Memory B cell (primary cell): ENCODE measurements around the gene RXFP2.

Experiments
- ATAC-seq: fragments of 150-1000 bp; cut with Tn5 transposase; 2 replicates; pipeline ENCODE4 v1.10.0; 2021; ENCODE audit warnings: low read depth, mild to moderate bottlenecking, moderate library complexity
- DNase-seq, 2 donors: peaks; one replicate each; pipeline ENCODE4 v3.0.0; 2022; ENCODE audit warnings: low spot score in 2 of 2
- H3K27ac Mint-ChIP-seq: one replicate; pipeline ENCODE4 v1.8.0; 2022; ENCODE audit warnings: mild to moderate bottlenecking, moderate library complexity, mixed read lengths
- H3K27me3 Mint-ChIP-seq: one replicate; pipeline ENCODE4 v1.8.0; 2022; ENCODE audit warnings: mixed read lengths
- H3K36me3 Mint-ChIP-seq: one replicate; pipeline ENCODE4 v1.8.0; 2022; ENCODE audit warnings: mild to moderate bottlenecking, mixed read lengths
- H3K4me1 Mint-ChIP-seq: one replicate; pipeline ENCODE4 v1.8.0; 2022; ENCODE audit warnings: mixed read lengths
- H3K4me3 Mint-ChIP-seq: one replicate; pipeline ENCODE4 v1.8.0; 2022; ENCODE audit warnings: mild to moderate bottlenecking, moderate library complexity, mixed read lengths
- H3K9me3 Mint-ChIP-seq: one replicate; pipeline ENCODE4 v1.8.0; 2022; ENCODE audit warnings: mixed read lengths

The RXFP2 gene

GRCh38 chr13:31824705-31825517 lies 85.6 kb downstream of the RXFP2 start:
- Mint-ChIP-seq H3K36me3 (no peaks in the 10 kb centered on the region), H3K4me3 (no peak overlapping the region), H3K9me3 (no peaks in the 10 kb centered on the region), H3K27me3 (peaks cover 3% of the 10 kb centered on the region), H3K4me1 (no peaks in the 10 kb centered on the region), H3K27ac (no peak overlapping the region)
- no peak for ATAC-seq
- DNase-seq, result no peak

DNA sequence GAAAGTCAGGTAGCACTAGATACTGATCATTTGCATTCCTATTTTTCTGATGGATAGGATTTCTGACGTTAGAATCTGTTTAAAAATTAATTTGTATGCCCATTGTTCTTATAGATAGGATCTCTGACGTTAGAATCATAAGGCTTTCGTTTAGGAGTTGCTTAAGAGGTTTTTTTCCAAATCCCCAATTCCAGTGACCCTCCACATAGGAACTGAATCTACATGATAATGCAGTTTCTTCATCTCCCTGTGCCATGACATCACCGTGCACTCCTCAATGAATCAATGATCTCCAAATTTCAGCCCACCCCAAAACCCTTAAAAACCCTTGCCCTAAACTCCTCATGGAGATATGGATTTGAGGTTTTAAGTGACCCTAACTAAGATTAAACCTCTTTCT lies 87.2 kb downstream of the RXFP2 start:
- Mint-ChIP-seq H3K27me3 (peaks cover 3% of the 10 kb centered on the region), H3K27ac (no peak overlapping the region), H3K4me1 (no peaks in the 10 kb centered on the region), H3K36me3 (no peaks in the 10 kb centered on the region), H3K9me3 (no peaks in the 10 kb centered on the region), H3K4me3 (no peak overlapping the region)
- no peak for ATAC-seq
- DNase-seq, result no peak

DNA sequence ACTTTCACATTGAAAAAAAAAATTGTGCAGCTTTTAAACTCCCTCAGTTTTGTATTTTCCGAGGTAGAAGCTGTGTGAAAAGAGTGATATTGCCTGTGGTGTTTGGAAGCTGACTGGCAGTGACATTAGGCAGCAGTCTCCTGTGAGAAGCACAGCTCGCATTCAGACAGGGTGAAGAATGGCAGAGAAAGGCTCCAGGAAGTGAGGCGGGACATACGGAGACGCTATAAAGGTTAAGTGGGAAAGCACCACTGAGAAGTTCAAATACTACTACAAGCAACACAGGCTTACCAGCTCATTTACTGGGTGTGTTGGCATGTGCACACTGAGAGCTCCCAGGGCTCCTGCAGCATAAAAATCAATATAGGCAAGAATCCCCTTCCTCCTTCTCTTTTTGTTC lies 88.4 kb downstream of the RXFP2 start:
- peaks cover 3% of the 10 kb centered on the region for H3K27me3 Mint-ChIP-seq
- DNase-seq (no peak), ATAC-seq (no peak)
- no peak overlapping the region for H3K27ac Mint-ChIP-seq
- no peak overlapping the region for H3K4me3 Mint-ChIP-seq
- H3K9me3 Mint-ChIP-seq, result no peaks in the 10 kb centered on the region
- H3K4me1 Mint-ChIP-seq, result no peaks in the 10 kb centered on the region
- H3K36me3 Mint-ChIP-seq, result no peaks in the 10 kb centered on the region

GRCh38 chr13:31835932-31836331 lies 96.6 kb downstream of the RXFP2 start:
- Mint-ChIP-seq H3K27me3 (peaks cover 9% of the 10 kb centered on the region), H3K36me3 (no peaks in the 10 kb centered on the region), H3K27ac (no peak overlapping the region), H3K4me3 (no peak overlapping the region), H3K9me3 (peaks cover 2% of the 10 kb centered on the region), H3K4me1 (no peaks in the 10 kb centered on the region)
- ATAC-seq, result no peak
- DNase-seq, result no peak

DNA sequence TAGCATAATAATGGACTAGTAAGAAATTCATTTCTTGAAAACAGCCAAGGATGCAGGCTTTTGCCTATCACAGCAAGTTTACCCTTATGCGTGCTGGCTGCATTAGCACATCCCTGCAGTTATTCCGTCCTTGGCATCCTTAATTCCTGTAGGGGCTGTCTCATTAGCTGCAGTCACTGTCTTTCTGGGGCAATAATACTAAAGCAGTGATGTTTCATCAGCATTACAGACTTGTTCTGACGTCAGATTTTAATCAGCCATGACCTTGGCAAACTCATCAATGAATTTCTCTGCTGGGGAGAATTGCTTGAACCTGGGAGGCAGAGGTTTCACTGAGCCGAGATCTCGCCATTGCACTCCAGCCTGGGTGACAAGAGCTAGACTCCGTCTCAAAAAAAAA lies 103.7 kb downstream of the RXFP2 start:
- ATAC-seq (no peak), DNase-seq (no peak)
- Mint-ChIP-seq H3K4me3 (no peak overlapping the region), H3K4me1 (no peaks in the 10 kb centered on the region), H3K27me3 (peaks cover 14% of the 10 kb centered on the region), H3K36me3 (no peaks in the 10 kb centered on the region), H3K9me3 (no peaks in the 10 kb centered on the region), H3K27ac (no peak overlapping the region)

- peak; percentile 49 to 63 for DNase-seq
- H3K27ac Mint-ChIP-seq, result no peak overlapping the region
- peak; percentile 95 for ATAC-seq
- H3K4me3 Mint-ChIP-seq, result peak overlapping the region; percentile 88
- peaks cover 9% of the 10 kb centered on the region for H3K27me3 Mint-ChIP-seq
- H3K9me3 Mint-ChIP-seq, result no peaks in the 10 kb centered on the region
- no peaks in the 10 kb centered on the region for H3K4me1 Mint-ChIP-seq
- H3K36me3 Mint-ChIP-seq, result no peaks in the 10 kb centered on the region
These were observed 107.0 kb downstream of the RXFP2 start for GRCh38 chr13:31846182-31846938.

DNA sequence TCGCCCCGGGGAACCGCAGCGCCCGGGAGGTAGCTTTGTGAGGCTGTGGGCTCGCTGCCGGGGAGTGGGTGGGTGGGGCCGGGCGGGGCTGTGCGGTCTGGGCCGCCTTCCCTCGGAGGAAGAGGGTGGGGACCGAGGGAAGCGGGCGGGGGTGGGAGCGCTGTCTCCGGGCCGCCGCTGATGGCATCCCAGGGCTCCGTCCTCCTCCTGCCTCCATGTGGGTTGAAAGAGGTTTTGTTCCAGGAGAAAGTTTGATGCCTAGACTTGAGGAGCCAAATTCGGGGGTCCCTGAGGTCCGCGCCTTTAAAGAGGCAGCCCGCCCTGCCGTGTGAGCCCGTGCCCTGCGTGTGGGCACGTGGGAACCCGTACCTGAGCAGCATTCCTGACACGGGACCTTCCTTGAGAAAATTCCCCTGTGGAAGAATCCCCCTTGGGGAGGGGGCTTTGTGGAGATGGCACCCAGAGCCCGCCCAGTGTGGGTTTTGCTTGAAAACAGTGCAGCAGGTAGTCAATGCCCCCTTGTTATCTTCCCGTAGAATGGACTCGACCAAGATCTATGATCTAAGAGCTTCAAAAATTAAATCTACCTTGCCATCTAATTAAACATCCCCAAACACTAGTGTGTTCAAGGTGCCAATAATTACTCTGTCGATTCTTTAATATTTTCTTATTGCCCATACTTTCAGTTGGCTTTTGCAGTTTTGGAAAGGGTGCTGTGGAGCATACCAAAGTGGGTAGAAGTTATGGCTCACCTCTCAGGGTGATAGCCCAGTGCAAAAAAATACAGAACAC lies 107.8 kb downstream of the RXFP2 start:
- Mint-ChIP-seq H3K9me3 (no peaks in the 10 kb centered on the region), H3K27me3 (peaks cover 9% of the 10 kb centered on the region)
- no peak for DNase-seq

GRCh38 chr13:31848621-31849020 lies 109.3 kb downstream of the RXFP2 start:
- Mint-ChIP-seq H3K4me1 (no peaks in the 10 kb centered on the region), H3K4me3 (no peak overlapping the region), H3K9me3 (no peaks in the 10 kb centered on the region), H3K27me3 (peaks cover 3% of the 10 kb centered on the region), H3K36me3 (no peaks in the 10 kb centered on the region), H3K27ac (no peak overlapping the region)
- DNase-seq (no peak), ATAC-seq (no peak)

More for the DNA sequence above, 107.8 kb downstream of the RXFP2 start:
- H3K27ac Mint-ChIP-seq, result no peak overlapping the region
- peak; percentile 15 for ATAC-seq
- no peaks in the 10 kb centered on the region for H3K36me3 Mint-ChIP-seq
- H3K4me3 Mint-ChIP-seq, result peak overlapping the region; percentile 72
- H3K4me1 Mint-ChIP-seq, result no peaks in the 10 kb centered on the region

DNA sequence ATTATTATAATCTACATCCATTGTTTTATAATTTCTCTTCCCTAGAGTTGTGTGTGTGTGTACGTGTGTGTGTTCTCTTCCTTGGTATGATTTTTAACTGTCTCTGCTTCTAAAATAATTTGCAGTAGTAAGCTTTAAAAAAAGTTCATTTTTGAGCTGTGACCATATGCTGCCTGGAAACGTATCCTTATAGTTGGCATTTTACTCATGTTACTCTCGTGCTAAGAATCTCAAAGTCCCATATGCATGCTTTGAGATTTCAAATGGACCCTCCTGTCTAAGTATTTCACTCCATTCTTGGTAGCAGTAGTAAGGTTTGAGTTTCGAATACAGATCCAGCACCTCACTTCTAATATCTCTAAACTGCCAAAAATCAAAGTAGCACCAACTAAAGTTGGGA lies 109.9 kb downstream of the RXFP2 start:
- Mint-ChIP-seq H3K9me3 (no peaks in the 10 kb centered on the region), H3K27me3 (no peaks in the 10 kb centered on the region), H3K36me3 (no peaks in the 10 kb centered on the region), H3K4me3 (no peak overlapping the region), H3K27ac (no peak overlapping the region), H3K4me1 (no peaks in the 10 kb centered on the region)
- DNase-seq, result no peak
- ATAC-seq, result no peak

- H3K36me3 Mint-ChIP-seq, result no peaks in the 10 kb centered on the region
- ATAC-seq (no peak), DNase-seq (no peak)
- no peak overlapping the region for H3K4me3 Mint-ChIP-seq
- H3K4me1 Mint-ChIP-seq, result no peaks in the 10 kb centered on the region
- no peaks in the 10 kb centered on the region for H3K27me3 Mint-ChIP-seq
- H3K9me3 Mint-ChIP-seq, result no peaks in the 10 kb centered on the region
- no peak overlapping the region for H3K27ac Mint-ChIP-seq
These were observed 110.8 kb downstream of the RXFP2 start for GRCh38 chr13:31850041-31850555.

GRCh38 chr13:31851216-31851615 lies 111.9 kb downstream of the RXFP2 start:
- no peaks in the 10 kb centered on the region for H3K36me3 Mint-ChIP-seq
- no peaks in the 10 kb centered on the region for H3K9me3 Mint-ChIP-seq
- no peak for DNase-seq
- H3K27ac Mint-ChIP-seq, result no peak overlapping the region
- no peaks in the 10 kb centered on the region for H3K4me1 Mint-ChIP-seq
- no peak for ATAC-seq
- H3K4me3 Mint-ChIP-seq, result no peak overlapping the region
- no peaks in the 10 kb centered on the region for H3K27me3 Mint-ChIP-seq
